GM21423 (cell line): ENCODE measurements around the gene SLCO4A1.

ENCODE experiments used
- ATAC-seq: cut with Tn5 transposase; IDR thresholded peaks from one replicate; pipeline ENCODE4 v1.9.1; 2021; ENCODE audit warnings: mild to moderate bottlenecking, moderate library complexity; ENCODE audit not compliant: unreplicated experiment

SLCO4A1 gene

DNA sequence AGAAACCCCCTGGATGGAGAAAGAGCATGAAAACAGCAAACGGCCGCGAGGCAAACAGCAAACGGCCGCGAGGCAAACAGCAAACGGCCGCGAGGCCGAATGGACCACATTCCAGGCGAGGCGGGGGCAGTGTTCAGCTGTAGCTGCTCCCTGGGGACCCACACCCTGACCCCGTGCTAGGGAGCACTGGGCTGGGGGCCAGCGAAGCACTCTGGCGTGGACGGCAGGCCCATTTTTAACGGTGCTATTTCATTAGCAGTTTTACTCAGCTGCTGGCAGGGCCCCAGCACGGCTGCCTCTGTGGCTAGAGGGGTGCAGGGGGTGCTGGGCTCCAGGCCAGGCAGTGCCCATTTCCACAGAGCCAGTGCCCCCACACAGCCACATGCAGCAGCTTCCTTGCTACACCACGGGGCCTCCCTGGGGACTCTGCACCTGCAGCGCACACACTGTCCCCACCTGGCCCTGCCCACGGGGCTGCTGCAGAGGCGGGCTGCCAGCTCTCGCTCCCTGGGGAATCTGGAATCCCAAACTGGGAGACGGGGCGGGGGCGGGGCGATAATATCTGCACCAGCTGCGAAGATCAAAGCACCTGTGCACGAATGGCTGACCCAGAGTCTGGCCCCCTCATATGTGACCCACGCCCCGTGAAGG is 35.6 kb upstream of the SLCO4A1 start:
- no peak for ATAC-seq

DNA sequence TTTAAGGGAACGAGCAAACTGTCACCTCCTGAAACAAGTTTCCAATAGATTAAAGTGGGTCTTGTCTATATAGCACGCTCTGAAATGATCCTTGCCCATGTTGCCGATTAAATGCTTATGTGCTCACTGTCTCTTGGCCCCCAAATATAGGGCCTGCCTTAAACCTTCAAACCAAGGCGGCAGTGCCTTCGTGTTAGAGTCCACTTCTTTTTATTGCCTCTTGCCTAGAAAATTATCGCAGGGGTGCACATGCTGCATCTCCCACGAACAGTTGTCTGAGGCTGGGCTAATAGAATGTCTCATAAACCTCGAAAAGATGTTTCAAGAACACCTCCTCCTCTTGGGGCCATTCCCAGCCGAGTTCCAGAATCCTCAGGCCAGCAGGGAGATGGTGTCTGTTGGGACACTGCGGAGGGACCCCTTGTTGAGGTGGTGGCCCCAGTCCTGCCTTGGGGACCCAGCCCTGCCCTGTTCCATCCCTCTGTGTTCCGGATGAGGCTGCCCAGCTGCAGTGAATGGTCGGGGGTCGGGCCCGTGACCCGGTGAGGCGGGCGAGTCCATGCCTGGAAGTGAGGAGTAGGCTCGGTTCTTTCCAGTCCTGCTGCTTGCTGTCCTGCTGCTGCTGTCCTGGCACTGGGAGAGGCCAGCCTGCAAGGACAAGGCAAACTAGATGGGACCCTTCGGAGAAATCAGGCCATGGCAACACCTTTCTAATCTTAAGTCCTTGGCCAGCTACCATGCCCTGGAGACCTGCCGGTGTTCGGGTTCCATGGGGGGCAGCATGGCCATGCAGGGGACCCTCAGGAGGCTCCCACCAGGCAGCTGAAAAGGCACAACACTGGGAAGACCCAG is 34.7 kb upstream of the SLCO4A1 start:
- ATAC-seq = no peak

DNA sequence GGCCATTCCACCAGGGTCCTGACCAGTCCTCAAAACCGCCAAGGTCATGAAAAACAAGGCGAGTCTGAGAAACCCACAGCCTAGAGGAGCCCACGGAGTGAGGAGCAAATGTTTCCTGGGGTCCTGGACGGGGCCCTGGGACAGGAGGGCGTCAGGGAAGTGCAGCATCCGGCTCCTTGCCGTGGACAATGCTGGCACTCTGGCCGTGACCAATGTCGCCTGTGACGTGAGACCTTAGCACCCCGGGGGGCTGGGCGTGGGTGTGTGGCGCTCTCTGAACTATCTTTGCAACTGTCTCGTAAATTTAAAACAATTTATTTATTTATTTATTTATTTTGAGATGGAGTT is 34.1 kb upstream of the SLCO4A1 start:
- no peak for ATAC-seq

DNA sequence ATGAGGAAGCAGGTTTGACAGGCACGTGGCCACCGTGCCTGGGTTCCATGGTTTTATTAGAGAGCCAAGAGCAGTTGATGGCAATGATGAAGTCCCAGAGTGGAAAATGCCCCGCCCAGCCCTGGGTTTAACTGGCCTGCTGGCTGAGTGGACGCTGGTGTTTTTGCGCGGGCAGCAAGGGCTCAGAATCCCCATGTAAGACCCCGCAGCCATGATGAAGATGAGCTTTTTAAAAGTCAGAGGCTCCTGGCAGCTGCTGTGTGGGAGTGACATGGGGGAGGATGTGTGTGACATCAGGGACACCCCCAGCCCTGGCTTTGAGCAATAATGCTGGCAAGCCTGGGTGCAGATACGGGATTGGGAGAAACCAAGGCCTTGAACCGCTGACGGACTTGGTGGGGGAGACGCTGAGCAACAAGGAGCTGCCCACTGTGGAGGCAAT is 33.0 kb upstream of the SLCO4A1 start:
- no peak for ATAC-seq

DNA sequence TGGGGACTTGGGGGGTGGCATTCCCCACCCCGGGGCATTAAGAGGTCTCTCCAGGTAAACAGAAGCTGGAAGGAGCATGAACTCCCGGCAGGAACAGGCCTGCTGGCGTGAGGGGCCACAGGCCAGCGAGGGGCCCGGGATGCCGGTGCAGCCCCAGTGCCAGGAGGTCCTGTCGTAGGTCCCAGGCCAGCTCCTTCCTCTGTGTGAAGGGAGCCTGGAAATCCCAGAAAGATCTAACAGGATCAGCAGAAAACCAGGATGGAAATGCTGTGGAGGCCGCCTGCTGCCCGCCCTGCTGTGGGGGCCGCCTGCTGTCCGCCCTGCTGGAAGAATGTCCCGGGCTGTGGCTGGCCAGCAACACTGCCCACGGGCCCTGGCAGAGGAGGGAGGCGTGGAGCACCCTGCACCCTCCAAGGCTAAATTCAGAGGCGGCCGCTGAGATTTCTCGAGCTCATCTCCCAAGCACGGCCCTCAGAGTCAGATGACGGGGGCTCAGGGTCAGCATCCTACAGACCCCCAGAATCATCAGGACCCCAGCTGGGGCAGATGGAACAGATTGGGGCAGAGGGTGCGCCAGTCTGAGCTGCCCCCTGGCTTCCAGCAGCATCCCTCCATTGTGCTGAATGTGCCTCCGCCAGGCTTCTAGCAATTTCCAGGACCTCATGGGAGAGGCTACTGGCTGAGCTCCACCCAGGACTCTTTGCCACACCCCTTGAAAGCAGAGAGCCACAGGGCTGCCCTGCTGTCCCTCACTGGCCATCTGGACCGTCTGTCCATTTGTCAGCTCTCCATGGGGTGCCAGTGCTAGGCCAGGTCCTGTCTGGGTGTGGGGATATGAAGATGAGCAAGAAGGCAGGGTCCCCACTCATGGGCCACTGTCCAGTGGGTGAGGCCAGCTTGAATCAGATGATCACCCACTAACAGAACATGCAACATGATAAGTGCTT is 32.2 kb upstream of the SLCO4A1 start:
- ATAC-seq = no peak

DNA sequence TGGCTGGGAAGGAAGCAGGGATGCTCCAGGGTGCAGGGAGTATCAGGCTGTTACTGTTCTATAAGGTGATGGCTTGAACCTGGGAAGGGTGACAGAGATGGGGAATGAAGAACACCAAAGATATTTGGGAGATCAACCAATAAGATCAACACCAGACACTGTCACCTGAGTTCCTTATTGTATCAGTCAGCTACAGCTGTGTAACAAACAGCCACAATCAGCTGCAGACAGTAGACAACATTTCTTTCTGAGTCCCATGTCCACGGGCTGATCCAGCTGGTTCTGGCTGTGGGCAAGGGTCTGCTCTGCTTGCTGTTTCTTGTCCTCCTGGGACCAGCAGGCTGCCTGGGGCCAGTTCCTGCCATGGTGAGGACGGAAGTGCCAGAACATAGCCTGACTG is 31.3 kb upstream of the SLCO4A1 start:
- no peak for ATAC-seq

DNA sequence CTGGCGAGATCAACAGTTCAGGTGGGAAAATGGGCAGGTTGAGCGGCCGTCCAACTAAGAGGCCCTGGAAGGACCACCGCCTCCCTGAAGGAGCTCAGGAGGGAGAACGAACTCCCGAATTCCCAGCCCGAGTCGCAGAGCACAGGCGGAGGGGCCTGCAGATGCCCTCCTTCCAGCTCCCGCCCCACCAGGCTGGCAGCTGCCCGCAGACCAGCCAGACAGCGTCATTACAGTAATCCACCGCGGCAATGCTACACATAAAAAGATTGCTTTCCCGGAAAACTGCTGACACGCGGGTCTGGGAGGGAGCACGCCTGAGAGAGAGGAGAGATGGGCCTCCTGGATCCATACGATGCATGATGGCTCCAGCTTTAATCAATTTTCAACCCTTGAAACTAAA is 30.5 kb upstream of the SLCO4A1 start:
- no peak for ATAC-seq

DNA sequence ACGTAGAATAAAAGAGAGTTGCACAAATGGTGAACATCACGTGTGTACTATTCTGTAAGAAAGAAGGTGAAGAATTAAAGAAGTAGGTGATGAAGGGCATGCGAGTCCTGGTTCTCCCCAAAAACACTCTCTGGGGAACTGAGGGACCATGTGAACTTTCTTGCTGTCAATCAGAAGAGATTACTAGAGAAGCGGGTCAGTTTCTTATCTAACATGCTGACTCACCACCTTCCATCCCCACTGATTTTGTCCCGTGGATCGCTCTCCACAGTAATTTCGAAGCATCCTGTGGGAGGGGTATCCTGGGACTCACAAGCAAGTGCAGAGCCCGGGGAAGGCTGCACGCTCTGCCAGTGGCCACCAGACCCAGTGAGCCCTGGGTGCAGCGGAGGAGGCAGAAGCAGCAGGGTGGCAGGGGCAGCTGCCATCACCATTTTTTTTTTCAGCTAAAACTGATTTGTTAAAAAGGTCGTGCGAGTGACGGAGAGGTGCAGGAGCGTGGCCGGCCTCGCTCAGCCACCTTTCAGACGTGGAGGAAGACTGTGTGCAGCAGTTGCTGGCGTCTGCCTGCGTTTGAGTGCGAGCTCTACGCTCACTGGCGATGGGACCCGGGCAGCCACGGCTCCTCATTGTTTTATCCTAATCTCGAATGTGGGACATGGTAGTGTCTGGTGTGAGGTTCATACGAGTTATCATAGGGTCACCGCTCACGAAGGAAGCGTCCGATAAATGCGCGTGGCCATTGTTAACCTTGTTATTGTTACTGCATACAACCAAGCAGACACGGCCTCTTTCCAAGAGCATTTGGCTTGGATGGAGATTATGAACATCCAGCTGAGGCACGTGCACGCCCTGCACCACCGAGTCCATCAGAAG is 28.0 kb upstream of the SLCO4A1 start:
- ATAC-seq = no peak

DNA sequence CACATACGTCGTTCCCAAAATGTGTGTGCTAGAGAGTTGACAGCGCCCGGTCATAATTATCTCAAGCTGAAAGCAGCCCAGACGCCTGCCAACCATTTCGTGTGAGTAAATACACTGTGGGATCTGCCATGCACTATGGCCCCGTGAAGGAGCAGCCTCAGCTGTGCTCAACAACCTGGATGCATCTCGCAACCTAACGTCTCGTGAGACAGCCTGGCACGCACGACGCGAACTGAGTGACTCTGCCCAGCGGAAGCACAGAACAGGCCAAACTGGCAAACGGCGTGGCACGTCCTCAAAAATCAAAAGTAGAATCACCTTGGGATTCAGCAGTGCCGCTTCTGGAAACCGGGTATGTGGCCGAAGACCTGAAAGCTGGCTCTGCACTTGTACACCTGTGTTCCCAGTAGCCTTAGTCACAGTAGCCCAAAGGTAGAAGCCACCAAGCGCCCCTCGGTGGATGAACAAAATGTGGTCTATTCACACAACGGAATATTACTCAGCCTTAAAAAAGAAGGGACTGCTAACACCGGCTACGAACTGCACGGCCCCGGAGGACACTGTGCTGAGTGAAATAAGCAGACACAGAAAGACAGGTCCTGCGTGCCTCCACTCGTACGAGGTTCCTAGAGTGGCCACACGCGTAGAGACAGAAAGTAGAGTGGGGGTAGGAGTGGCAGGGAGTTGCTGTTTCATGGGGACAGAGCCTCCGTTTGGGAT is 27.2 kb upstream of the SLCO4A1 start:
- no peak for ATAC-seq

DNA sequence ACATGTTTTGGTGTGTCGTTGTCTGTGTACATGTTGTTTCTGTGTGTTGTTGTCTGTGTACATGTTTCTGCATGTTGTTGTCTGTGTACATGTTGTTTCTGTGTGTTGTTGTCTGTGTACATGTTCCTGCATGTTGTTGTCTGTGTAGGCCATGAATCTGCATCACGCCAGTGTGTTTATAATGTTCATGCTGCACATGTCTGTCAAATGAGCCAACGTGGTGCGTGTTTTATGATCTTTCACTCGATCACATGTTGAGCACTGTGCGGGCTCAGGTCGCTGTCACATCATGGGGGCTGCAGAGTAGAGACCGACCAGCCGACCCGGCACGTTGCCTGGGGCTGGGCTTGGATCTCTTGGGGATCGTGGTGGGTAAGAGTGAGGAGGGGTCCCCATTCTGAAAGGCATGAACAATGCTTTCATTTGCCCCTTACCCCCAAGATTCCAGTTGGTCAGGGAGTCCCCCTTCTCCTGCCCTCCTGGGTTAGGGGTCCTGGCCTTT is 26.5 kb upstream of the SLCO4A1 start:
- ATAC-seq = no peak

DNA sequence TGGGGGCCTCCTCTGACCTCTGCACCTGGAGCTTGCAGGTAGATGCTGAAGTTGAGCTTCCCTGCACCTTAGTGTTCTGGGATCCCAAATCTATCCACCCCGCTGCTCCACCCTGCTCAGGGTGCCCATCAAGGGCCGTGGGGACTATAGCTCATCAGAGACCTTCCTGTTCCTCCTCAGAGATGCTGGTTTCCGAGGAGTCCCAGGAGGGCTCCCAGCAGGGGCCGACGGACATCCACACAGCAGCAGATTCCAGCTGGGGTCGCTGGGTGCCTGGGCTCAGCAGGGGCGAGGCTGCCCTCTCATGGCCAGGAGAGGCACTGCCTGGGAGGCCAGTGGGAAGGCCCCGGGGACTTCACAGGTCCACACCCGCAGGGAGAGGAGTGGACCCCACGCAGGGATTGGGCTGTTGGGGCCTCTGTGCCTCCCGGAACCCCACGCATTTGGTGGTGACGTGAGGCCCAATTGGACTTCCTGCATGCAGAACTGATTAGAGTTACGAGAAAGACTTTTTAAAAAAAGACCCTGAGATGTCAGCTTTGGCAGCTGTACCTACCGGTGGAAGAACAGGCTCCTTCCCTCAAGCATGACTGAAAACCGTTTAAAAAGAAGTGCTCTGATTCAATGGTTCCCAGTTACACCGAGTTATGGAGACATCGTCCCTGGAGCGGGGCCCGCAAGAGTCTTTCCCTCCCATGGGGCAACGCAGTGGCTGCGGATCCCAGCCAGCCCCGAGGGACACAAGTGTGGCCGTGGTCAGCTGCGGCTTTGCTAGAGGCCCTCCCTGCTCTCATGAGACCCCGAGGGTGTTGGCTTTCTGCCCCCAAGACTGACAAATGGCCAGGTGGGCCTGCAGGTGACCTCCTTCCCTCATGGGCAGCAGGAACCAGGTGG is 25.3 kb upstream of the SLCO4A1 start:
- peak; percentile 43 for ATAC-seq

DNA sequence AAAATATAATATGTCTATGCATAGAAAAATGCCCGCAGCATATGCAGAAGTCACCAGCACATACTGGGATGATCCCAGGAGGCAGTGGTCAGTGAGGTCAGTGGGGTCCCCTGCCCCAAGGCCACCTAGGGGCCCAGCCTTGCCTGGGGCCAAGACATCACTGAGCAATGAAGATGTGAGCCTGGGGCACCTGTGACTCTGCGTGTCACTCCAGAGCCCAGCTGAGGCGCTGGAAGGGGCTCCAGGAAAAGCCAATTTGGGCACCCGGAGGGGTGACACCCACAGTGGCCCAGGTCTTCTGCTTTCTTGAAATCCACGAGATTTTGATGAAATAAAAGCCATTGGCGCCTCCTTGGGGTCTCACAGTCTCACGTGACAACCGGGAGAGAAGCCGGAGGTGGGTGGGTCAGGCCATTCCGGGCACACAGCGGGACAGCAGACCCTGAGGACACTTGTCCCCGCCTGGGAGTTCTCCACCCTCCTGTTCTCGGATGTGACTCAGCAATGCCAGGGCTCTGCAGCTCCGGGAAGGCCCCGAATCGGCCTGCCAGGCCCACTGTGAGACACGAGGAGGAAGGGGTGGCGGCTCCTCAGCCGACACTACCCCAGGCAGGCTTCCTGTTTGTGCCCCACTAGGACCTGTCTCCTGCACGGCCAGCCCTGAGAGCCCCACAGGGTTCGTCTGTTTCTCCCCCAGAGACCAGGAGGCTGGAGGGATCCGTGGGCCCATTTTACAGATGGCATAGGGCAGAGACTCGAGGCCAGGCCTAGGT is 24.4 kb upstream of the SLCO4A1 start:
- ATAC-seq = peak; percentile 40

DNA sequence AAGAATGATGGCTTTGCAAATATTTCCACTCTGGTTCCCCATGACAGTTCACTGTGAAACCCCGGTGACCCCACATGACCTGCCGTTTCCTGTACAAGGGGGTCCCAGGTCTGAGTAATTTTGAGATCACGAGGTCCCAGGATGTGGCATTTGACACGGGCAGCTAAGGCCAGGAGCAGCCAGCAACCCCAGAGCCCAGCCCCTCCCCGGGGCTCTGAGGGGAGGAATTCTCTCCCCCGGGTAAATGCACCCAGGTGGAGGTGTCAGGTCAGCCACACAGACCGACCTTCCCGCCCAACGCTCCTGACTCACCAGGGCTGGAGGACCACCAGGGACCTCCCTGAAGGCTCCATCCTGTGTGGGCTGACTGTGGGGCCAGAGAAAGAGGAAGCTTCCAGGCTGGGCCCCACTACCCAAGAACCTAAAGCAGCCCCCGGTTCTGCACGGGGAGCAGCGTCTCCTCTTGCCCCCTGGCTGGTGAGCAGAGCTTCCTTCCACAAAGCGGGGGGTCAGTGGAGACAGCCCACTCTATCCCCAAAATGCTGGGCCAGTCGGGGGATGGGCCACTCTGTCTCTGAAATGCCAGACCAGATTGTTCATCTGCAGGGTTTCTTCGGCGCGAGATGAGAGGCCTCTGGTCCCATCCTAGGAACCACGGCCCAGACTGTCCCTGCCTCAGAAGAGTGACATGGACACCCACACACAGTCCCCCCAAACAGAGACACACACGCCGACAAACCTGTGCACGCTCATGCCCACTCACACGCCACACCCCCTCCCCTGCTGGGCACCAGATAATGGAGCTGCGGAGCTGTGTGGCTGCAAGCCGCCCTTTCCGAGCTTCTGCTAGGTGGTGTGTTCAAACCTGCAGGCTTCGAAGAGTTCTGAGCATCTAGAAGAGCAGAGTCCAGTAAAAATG is 23.4 kb upstream of the SLCO4A1 start:
- peak; percentile 47 for ATAC-seq

DNA sequence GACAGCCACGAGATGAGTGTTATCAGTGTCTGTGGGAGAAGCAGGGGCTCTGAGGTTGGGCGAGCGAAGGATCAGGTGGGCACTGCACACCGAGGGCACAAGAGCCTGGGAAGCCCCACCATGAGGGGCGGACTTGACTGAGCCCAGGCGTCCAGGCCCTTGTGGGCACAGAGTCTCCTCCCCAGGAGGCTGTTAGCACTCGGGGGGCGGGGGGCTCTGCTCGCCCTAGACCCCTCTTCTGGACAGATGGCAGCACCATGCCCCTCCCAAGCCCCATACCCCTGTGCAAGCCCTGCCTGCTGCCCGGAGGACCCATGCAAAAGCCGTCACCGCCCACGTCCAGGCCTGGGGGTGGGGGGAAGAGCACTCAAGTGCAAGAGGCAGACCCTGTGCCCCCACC is 21.7 kb upstream of the SLCO4A1 start:
- no peak for ATAC-seq

DNA sequence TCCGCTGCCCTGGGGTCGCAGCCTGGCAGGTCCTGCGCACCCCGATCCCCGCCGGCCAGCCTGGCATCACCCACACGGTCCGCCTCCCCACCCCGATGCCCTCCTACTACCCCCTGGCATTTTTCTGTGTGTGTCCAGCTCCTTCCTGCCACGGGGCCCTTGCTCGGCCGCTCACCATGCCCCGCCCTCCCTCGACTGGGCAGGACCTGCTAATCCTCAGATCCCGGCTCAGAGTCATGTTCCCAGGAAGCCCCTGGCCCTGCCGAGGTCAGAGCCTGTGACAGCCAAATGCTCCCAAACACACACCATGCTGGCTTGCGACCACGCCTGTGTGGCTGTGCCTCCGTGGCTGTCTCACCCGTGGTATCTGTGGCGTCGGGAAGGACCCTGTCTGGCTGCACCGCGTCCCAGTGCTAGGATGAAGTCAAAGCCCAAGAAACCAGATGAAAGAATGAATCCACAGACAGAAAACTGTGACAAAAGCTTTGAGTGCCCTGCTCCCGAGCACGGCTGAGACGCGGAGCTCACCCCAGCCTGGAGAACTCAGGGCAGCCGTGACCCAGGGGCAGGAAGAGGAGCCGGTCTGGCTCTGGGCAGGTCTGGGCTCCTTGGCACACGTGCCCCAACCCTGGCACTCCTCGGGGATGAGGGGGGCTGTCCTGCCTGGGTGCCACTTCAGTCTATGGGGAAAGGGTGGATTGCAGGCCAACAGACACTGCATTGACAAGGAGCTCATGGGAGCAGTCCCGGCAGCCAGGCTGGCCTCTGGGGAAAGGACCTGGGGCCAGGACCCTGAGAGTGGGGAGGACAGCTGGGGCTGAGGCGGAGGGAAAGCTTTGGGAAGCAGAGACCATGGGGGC is 20.8 kb upstream of the SLCO4A1 start:
- ATAC-seq = no peak
